SKM-1 treated with dmso at 0.1 percent for 144 hours (cell line): ENCODE data around the gene NOD1.
"Not testable (repeated sequence)": the region's sequence is repeated elsewhere in the genome, so short reads cannot be mapped to it uniquely, and the experiment has no call there.

Experiments used
- DNase-seq: peaks from one replicate; lab custom pipeline; 2025; ENCODE audit not compliant: unreplicated experiment; lab: John Stamatoyannopoulos, UW

NOD1 gene, protein sequence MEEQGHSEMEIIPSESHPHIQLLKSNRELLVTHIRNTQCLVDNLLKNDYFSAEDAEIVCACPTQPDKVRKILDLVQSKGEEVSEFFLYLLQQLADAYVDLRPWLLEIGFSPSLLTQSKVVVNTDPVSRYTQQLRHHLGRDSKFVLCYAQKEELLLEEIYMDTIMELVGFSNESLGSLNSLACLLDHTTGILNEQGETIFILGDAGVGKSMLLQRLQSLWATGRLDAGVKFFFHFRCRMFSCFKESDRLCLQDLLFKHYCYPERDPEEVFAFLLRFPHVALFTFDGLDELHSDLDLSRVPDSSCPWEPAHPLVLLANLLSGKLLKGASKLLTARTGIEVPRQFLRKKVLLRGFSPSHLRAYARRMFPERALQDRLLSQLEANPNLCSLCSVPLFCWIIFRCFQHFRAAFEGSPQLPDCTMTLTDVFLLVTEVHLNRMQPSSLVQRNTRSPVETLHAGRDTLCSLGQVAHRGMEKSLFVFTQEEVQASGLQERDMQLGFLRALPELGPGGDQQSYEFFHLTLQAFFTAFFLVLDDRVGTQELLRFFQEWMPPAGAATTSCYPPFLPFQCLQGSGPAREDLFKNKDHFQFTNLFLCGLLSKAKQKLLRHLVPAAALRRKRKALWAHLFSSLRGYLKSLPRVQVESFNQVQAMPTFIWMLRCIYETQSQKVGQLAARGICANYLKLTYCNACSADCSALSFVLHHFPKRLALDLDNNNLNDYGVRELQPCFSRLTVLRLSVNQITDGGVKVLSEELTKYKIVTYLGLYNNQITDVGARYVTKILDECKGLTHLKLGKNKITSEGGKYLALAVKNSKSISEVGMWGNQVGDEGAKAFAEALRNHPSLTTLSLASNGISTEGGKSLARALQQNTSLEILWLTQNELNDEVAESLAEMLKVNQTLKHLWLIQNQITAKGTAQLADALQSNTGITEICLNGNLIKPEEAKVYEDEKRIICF

DNA sequence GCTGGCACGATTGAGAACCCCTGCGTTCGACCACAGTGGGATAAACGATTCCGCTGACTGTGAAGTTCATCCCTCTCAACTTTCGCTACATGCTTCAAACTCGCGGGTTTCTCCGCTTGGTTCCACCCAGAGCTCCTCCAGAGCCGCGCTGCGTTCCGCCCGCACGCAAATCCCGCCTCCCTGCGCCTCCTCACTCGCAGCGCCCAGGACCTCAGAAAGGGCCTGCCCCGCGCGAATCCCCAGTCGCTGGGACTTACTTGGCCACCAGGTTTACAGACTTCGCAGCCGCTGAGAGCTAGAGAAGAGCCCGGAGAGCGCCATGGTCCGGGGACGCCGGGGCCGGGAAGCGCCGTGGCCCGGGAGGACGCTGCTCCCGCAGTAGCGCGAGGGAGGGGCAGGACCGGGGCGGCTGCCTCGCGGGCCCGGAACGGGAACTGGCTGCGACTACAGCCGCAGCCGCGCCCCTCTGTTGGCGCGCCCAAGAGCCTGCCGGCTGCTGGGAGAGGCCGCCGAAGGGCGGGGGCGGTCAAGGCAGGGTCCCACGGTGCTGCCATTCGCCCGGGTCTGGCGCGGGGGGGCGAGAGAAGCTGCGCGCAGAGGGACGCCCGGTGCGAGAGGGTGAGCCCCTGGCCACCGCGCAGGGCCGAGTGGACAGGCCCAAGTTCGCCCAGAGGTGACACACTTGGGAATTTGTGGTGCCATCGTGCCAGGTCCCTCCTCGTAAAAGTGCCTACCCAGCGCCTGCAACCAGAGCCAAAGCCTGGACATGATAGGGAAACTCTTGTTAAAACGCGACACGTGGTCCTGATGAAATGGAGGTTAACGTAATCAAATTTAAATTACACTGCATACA, at the start of gene NOD1:
NOD1 (minus strand) TSS at position 436 of the 853 bp plus-strand sequence. CDS start 21,863 bp downstream, outside the sequence.
- peak; percentile 62 for DNase-seq

DNA sequence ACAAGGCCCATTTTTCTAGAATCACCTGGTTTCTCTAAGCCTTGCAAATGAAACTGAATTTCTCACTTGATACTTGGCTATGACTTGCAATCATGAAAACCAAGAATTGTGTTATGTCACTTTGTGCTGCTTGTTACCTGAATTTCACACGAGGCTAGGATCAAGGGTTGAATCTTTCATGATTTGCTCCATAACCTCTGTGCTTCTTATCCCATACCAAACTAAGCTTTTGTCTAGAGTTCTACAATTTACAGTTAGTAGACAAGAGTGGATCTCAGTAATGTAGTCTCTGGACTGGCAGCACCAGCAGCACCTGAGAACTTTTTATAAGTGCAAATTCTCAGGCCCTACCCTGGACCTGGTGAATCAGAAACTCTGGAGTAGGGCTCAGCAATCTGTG, 48.7 kb upstream of the NOD1 start:
- not testable (repeated sequence) for DNase-seq

DNA sequence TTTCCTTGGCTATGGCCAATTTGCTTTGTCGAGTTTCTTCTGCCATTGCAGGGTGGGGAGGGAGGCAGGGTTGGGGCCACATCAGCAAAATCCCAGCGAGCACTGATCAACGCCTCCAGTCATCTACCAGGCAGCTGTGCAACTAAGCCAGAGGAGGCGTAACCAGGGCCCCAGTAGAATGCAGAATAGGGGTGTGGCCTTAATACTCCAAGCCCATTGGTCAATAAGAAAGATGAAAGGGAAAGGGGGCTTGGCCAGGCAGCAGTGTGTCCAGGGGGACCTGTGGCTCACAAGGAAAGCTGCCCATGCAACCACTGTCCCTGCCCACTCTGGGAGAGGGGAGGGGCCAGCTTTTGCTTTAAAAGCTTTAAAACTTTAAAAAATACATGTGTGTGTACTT, 47.6 kb upstream of the NOD1 start:
- DNase-seq, result no peak

DNA sequence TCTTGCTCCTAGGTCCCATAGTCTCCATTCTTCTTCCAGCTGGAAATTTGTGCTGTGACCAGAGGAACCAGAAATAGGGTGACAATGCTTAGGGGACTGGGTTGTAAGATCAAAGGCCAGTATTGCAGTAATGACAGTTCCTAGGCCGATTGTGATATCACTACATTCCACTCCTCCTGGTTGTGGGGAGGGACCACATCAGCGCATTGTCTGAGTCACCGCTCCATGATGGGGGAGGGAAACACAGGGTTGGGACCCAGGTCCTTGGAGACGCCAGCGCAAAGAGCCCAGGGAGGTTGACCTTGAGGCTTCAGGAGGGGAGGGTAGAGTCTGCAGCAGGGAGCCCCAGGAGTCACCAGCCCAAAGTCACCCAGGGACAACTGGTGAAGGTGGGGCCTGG, 46.8 kb upstream of the NOD1 start:
- DNase-seq, result no peak

DNA sequence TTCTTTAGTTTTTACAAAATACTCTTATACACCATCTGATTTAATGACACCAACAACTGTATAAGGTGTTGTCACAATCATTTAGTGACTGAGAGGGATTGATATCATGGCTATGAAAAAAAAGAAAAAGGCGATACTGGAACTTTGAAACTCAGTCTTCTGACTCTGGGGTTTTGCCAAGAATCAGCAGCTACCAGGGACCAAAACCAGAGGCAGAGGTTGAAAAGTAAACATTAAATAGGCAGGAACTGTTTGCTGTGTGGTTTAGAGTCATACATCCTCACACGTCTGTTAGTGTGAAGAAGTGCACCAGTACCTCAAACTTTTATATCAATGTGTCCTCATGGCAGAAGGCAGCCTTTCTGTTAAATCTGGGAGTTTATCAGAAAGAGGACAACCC, 46.0 kb upstream of the NOD1 start:
- no peak for DNase-seq

DNA sequence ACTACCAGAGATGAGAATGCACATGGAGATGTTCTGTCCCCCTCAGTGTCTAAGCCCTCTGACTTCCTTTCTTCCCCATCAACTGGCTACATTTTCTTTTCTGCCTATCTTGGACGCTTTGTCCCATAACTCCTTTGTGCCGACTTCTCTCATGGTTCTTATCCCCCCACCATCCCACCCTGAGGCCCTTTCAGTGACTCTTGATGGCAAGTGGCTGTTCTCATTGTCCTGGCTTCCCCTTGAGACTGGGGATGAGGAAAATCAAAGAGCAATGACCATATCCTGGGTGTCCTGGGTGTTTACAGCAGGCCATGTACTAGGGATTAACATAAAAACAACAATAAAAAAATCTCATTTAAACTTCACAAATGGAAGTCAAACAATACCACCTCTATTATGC, 44.9 kb upstream of the NOD1 start:
- no peak for DNase-seq

DNA sequence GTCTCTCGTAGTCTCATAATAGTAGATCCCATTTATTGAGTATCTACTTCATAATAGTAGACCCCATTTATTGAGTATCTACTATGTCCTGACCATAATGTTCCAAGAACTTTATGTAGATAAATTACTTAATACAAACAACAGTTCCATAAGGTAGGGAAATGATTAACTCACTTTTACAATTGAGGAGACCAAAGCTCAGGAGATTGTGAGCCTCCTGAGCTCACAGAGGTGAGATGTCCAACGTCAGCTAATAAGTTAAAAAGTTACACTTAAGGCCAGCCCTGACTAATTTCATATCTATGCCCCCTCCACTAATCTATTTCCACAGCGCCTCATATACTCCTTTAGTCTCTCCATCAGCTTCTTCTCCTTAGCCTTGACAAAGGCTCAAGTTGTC, 43.6 kb upstream of the NOD1 start:
- DNase-seq, result no peak

DNA sequence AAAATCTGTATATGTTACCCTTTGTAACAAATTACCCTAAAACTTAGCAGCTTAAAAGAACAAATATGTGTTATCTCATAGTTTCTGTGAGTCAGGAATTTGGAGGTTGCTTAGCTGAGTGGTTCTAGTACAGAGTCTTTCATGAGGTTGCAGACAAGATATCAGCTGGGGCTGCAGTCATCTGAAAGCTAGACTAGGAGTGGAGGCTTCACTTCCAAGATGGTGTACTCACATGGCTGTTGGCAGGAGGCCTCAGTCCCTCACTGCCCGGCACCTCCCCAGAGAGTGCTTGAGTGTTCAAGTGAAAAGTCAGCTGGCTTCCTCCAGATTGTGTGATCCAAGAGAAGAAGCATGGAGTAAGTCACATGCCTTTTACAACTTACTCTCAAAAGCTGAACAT, 42.9 kb upstream of the NOD1 start:
- DNase-seq, result no peak

DNA sequence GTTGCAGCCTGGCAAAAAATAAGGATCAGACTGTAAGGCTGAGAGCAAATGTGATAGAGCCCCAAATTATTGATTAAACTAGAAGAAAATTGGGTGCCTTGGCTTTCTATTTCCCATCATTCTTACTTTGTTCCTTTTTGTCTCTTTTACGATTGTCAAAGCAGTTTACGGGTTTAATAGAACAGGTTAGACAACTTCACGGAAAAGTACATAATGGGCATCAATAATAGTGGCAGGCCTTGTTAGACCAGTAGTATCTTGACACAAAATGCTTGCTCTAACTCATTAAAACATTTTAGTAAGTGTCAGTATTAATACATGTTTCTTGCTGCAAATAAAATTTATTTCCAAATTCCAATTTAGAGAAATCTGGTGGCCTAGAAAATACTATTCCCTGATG, 40.5 kb upstream of the NOD1 start:
- DNase-seq, result no peak

DNA sequence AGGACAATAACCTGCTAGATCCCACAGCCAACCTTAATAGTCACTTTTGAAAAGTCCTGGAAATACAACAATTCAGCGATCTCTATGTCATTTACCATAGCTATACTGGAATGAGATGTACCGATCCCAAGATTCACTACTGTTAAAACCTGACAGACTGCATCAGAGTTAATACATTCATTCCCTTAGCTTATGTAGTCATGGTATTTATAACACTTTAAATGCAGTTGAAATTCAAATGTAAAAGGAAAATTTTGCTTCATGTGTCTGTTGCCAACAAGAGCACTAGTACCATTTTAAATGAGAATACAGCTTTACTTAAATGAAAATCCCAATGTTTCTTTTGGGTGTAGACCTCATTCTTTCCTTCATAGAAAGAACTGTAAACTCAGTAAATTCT, 37.2 kb upstream of the NOD1 start:
- DNase-seq, result no peak

DNA sequence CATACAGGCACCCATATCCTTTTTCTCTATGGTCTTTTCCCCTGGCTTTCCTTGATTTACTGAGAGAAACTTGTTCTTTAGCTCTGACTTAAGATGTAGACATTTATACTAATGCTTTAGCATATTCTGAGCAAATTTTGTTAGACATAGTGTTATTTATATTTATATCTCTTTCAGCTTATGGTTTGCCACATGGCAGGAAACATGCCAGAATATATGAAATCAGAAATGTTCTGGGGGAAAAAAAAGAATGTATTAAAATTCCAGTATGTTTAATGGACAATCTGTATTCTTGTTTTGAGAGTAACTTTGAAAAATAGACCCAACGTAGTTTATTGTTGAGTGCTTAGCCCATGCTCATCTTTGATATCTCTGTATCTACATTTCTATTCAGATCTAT, 36.2 kb upstream of the NOD1 start:
- DNase-seq, result no peak

DNA sequence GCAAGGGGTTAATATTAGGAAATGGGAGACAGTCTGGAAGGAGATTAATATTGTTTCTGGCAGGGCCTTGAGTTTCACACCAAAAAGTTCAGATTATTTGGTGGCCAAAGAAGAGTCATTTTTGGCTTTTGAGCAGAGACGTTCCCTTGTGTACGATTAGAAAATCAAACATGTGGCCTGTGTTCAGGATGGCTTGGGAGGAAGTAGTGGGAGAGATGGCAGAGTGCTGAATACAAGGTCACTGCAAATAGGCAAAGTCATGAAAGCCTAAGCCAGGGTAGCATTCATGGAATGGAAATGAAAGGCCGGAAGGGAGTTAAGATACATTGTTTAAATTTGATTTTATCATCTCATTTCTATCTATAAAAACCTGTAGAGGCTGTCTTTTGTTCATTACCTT, 35.6 kb upstream of the NOD1 start:
- no peak for DNase-seq

DNA sequence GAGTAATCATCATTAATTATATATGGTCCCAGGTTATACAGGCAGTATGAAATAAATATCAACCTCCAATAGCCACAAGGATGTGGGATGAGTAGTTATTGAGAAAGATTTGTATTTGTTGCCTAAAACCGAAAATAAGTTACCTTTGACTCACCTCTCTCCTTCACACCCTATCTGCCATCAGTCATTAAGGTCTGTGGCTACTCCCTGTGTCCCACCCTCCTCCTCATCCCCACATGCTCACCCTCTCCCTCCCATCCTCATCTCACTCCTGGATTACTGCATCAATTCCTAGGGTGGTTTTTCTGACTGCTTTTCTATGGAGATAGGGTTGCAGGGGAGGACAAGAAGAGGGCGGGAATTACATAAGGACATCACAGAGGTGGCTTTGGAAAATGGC, 35.2 kb upstream of the NOD1 start:
- DNase-seq, result no peak

DNA sequence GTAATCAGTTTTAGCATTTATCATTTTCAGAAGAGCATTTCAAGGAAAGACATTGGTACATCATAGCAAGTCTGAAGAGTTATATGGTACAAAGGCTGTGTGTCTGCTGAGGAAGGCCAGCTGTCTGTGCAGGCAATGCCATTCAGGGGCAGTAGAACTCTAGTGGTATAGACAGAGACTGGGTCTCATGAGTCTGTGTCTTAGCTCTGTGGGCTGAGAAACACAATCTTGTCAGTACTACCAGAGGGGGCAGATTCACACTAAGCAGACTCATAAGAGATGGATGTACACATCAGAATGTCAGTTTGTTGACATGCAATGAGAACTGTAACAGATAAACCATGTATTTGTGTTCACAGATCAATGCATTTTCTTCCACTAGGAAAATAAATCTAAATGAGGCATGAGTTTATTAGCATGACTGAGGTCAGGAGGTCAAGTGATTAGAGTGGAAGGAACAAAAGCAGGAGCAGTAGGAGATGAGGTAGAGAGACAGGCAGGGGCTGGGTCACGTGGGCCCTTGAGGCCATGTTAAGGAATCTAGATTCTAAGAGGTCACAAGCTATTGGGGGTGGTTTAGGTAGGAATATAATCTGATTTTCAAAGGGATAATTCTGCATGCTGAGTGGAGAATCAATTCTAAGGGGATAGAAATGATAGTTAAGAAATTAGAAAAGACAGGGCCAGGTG, 33.5 kb upstream of the NOD1 start:
- DNase-seq, result no peak

DNA sequence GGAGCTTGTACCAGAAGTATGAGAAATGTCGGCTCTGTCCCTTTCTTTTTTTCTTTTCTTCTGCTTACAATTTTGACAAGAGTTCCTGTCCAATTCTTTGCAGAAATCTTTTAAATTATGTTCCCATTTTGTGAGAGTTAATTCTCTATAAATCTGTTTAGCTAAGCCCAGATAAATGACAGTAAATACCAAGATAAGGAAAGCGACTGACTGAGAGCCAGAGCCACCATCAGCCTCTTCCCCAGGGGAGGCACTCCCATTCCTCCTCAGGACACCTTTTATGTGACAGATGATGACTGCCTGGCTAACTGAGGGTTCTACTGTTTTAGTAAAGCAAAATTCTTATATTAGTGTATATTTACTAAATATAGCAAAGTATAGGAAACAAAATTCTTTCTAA, 32.9 kb upstream of the NOD1 start:
- no peak for DNase-seq

DNA sequence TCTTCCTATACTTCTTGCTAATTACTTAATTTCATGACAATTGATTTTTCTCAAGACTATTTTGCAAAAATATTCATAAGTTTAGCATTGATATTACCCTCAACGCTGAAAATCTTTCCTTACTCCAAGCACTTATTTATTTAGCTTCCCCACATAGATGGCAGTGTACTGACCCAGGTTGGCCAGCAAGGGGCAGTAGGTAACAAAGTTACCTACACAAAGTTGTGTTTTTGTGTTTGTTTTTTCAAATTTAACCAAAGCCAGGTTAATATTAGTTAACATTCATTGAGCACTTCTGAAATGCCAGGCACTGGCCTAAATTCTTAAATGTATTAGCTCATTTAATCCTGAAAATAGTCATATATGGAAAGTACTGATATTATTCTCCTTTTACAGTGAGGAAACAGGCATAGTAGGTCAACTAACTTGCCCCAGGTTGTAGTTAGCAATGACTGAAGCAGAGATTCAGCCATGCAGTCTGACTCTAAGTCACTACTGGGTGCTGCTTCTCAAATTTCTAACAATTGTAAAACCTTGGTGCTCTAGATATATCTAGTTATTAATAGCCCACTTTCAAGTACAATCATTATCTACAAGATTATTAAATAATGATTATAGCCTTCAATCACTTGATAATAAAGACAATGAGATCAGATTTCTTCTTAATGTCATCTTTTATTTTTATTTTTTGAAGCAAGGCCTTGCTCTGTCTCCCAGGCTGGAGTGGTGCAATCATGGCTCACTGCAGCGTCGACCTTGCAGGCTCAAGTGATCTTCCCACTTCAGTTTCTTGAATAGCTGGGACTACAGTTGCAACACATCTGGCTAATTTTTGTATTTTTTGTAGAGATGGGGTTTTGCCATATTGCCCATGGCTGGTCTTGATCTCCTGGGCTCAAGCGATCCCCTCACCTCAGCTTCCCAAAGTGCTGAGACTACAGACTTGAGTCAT, 31.8 kb upstream of the NOD1 start:
- peak; percentile 20 for DNase-seq

DNA sequence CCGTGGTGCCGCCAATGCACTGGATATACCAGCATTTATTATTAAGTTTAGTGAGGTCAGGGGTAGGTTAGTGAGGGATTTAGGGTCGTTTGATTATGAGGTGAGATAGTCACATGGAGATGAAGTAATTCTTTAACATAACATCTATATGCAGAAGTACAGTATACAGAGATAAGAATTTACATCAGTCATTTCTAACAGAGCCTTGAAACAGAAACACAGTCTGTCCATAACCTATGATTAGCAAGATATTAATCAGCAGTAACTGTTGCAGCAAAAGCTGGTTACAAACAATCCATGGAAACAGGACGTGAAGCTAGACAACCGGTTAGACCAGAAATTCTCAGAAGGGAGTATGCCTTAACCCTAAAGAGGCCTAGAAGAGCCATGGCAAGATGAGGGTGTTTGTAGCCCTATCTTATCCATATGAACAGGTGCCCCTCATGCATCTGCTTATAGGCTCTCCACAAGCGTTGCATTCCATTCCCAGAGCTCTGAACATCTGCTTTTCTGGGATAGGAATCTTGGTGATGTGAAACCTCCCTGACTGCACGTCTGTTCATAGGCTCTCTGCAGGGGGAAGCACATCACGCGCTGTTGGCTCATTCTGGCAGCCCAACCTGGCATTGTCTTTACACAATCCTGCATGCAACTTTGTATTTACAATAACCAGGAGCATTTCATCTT, 30.7 kb upstream of the NOD1 start:
- DNase-seq, result not testable (repeated sequence)

DNA sequence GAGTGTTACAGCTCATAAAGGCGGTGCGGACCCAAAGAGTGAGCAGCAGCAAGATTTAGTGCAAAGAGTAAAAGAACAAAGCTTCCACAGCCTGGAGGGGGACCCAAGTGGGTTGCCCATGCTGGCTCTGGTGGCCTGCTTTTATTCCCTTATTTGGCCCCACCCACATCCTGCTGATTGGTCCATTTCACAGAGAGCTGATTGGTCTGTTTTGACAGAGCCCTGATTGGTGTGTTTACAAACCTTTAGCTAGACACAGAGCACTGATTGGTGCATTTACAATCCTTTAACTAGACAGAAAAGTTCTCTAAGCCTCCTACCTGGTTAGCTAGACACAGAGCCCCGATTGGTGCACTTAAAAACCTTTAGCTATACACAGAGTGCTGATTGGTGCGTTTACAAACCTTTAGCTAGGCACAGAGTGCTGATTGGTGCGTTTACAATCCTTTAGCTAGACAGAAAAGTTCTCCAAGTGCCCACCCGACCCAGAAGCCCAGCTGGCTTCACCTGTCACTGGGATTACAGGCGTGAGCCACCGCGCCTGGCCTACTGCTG, 28.8 kb upstream of the NOD1 start:
- not testable (repeated sequence) for DNase-seq
